Measurements from ENCODE around the gene MYH4. TPM values are rescaled to one million over a fixed set of nuclear protein-coding genes. Genes with fewer than 3 reads are reported as not detected.

The MYH4 gene
- total and polyA plus RNA-seq, 7 experiments from 2014 or later: not detected

DNA sequence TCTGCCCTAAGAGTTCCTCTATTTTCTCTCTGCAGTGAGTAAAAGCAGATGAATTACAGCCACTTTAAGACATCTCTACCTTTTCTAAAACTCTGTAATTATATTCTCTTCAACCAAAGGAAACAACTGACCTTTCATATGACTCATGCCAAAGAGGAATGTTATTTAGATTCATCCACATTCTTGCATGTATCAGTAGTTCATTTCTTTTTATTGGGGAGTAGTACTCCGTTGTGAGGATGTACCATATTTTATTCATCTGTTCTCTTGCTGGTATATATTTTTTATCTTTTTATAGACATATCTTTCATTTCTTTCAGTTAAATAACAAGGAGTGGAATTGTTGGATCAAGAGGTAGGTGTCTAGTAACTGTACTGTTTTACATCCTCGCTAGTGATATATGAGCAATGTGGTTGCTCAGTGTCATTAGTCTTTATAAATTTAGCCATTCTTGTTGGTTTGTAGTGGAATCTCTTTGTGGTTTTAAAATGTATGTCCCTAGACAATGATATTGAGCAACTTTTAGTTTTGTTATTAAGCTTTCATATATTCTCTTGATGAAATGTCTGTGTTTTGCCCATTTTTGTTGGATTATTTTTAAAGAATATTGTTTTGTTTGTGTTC is 39.8 kb downstream of the MYH4 start:
- ATAC-seq: no peak
- Histone ChIP-seq H3K27ac (ENCODE audit: low read depth, low read length) (no peak overlapping the region), H3K4me3 (ENCODE audit: low read length) (no peak overlapping the region), H3K27me3 (ENCODE audit: control insufficient read depth in 2 of 2, insufficient read depth in 2 of 2, low read length in 2 of 2) (no peaks in the 10 kb centered on the region), H3K9me3 (ENCODE audit: control insufficient read depth in 2 of 3, low read length in 3 of 3) (no peaks in the 10 kb centered on the region), H3K36me3 (ENCODE audit: control insufficient read depth in 2 of 3, insufficient read depth in 3 of 3, low read length in 3 of 3) (no peaks in the 10 kb centered on the region), H3K4me1 (ENCODE audit: control insufficient read depth in 2 of 2, insufficient read depth in 2 of 2, low read length in 2 of 2) (no peaks in the 10 kb centered on the region)
- Mint-ChIP-seq H3K27ac (no peak overlapping the region), H3K9me3 (peaks cover 0 to 18% (median 1%) of the 10 kb centered on the region in 11 donors), H3K36me3 (no peaks in the 10 kb centered on the region), H3K4me1 (no peaks in the 10 kb centered on the region), H3K27me3 (peaks cover 0 to 27% (median 15%) of the 10 kb centered on the region in 5 donors), H3K4me3 (no peak overlapping the region)
- intact Hi-C loops (cut with micrococcal nuclease): no loop called here
- POLR2A ChIA-PET: no interaction called here
- CTCF ChIA-PET: no interaction called here
- DNase-seq: no peak

DNA sequence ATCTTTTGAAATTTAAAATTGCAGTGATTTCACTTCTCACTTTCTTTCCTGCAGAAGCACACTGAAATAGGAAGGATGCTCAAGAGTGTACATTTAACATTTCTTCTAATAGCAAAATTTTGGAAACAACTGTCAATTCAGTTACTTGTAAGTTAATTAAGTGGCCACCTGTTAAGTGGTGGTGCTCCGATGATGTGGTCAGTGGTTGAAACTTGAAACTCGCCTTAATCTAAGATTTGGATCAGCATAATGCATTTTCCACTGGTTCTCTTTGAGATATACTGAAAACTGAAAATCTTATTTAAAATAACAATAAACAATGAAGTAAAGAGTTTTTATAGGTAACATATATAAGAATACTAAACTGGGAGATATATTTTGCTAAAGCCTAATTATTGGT is 40.6 kb downstream of the MYH4 start:
- DNase-seq (no peak), ATAC-seq (no peak)
- no peaks in the 10 kb centered on the region for H3K4me1 Mint-ChIP-seq
- H3K4me3 ChIP-seq (ENCODE audit: low read length): no peak overlapping the region
- no peaks in the 10 kb centered on the region for H3K36me3 Mint-ChIP-seq
- H3K36me3 ChIP-seq (ENCODE audit: control insufficient read depth in 2 of 3, insufficient read depth in 3 of 3, low read length in 3 of 3): no peaks in the 10 kb centered on the region
- no peaks in the 10 kb centered on the region for H3K27me3 ChIP-seq (ENCODE audit: control insufficient read depth in 2 of 2, insufficient read depth in 2 of 2, low read length in 2 of 2)
- H3K27me3 Mint-ChIP-seq: peaks cover 0 to 23% (median 15%) of the 10 kb centered on the region in 5 donors
- H3K9me3 Mint-ChIP-seq: peaks cover 0 to 17% (median 1%) of the 10 kb centered on the region in 11 donors
- H3K27ac ChIP-seq (ENCODE audit: low read depth, low read length): no peak overlapping the region
- H3K9me3 ChIP-seq (ENCODE audit: control insufficient read depth in 2 of 3, low read length in 3 of 3): no peaks in the 10 kb centered on the region
- intact Hi-C loops (cut with micrococcal nuclease): no loop called here
- no peak overlapping the region for H3K27ac Mint-ChIP-seq
- H3K4me3 Mint-ChIP-seq: no peak overlapping the region
- POLR2A ChIA-PET: no interaction called here
- CTCF ChIA-PET: no interaction called here
- no peaks in the 10 kb centered on the region for H3K4me1 ChIP-seq (ENCODE audit: control insufficient read depth in 2 of 2, insufficient read depth in 2 of 2, low read length in 2 of 2)

DNA sequence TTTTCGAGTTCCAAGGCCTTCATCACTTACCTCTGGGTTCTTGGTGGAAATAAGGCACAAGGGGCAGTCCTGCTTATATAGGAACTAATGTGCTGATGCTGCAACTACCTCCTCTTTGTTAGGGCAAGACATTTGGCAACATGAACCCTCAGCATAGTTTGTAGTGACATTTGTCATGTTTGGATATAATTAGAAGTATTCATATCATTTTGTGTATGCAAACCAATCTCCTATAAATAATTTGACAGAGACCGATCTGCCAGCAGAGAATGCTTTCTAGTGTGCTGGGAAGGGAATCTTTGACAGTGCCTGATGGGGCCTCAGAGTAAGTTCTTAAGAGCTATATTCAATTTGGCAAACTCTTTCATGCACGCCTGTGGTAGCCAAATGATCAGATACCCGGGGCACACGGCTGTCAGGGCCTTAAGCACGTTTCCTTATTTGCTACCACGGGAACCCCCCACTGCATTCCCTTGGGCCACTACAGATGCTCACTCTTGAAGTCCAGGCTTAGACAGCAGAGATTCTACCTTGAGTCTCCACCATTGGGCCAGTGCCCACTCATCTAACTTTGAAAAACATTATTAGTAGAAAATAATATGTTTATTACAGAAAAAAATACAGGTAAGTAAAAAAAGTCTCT is 47.3 kb downstream of the MYH4 start, which contains the start of gene MYH8:
TSS of gene MYH8 (minus strand) at position 51 of the 643 bp plus-strand sequence. CDS start 1,723 bp downstream, outside the sequence.
- ChIA-PET CTCF (no interaction called here), POLR2A (no interaction called here)
- H3K4me3 Mint-ChIP-seq: no peak within 1 kb of the TSS
- no peaks in the 10 kb centered on the region for H3K36me3 ChIP-seq (ENCODE audit: control insufficient read depth in 2 of 3, insufficient read depth in 3 of 3, low read length in 3 of 3)
- no peaks in the 10 kb centered on the region for H3K4me1 ChIP-seq (ENCODE audit: control insufficient read depth in 2 of 2, insufficient read depth in 2 of 2, low read length in 2 of 2)
- H3K4me3 ChIP-seq (ENCODE audit: low read length): no peak within 1 kb of the TSS
- peaks cover 0 to 1% (median 0%) of the 10 kb centered on the region in 7 donors for H3K4me1 Mint-ChIP-seq
- H3K9me3 ChIP-seq (ENCODE audit: control insufficient read depth in 2 of 3, low read length in 3 of 3): no peaks in the 10 kb centered on the region
- ATAC-seq (no peak), DNase-seq (no peak)
- H3K36me3 Mint-ChIP-seq: no peaks in the 10 kb centered on the region
- H3K27ac Mint-ChIP-seq: no peak within 1 kb of the TSS
- no peaks in the 10 kb centered on the region for H3K27me3 ChIP-seq (ENCODE audit: control insufficient read depth in 2 of 2, insufficient read depth in 2 of 2, low read length in 2 of 2)
- no peak within 1 kb of the TSS for H3K27ac ChIP-seq (ENCODE audit: low read depth, low read length)
- H3K27me3 Mint-ChIP-seq: peaks cover 0 to 7% (median 0%) of the 10 kb centered on the region in 5 donors
- intact Hi-C loops (cut with micrococcal nuclease): no loop called here
- H3K9me3 Mint-ChIP-seq: peaks cover 0 to 5% (median 0%) of the 10 kb centered on the region in 11 donors

DNA sequence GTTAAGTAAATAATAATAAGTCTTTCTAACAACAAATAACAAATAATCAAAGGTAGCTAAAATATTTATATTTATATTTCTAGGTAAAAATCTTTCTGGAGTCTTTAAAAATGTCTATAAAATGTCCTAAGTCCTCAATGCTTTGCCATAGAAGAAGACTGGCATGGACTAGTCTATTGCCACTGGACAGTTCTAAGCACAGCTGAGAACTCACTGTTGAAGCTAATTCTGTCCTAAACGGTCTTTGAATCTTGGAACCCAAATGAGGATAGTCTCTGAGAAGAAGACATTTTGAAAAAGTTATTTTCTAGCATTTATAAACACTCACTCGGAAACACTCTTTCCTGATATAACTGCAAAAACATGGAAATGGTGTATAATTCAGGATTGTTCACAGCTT is 48.1 kb downstream of the MYH4 start:
- no peak overlapping the region for H3K4me3 Mint-ChIP-seq
- intact Hi-C loops (cut with micrococcal nuclease): no loop called here
- no peaks in the 10 kb centered on the region for H3K9me3 ChIP-seq (ENCODE audit: control insufficient read depth in 2 of 3, low read length in 3 of 3)
- DNase-seq: no peak
- H3K9me3 Mint-ChIP-seq: peaks cover 0 to 5% (median 0%) of the 10 kb centered on the region in 11 donors
- H3K27ac ChIP-seq (ENCODE audit: low read depth, low read length): no peak overlapping the region
- no peaks in the 10 kb centered on the region for H3K27me3 ChIP-seq (ENCODE audit: control insufficient read depth in 2 of 2, insufficient read depth in 2 of 2, low read length in 2 of 2)
- no peaks in the 10 kb centered on the region for H3K4me1 ChIP-seq (ENCODE audit: control insufficient read depth in 2 of 2, insufficient read depth in 2 of 2, low read length in 2 of 2)
- H3K36me3 ChIP-seq (ENCODE audit: control insufficient read depth in 2 of 3, insufficient read depth in 3 of 3, low read length in 3 of 3): no peaks in the 10 kb centered on the region
- H3K27me3 Mint-ChIP-seq: peaks cover 0 to 2% (median 0%) of the 10 kb centered on the region in 5 donors
- H3K27ac Mint-ChIP-seq: no peak overlapping the region
- CTCF ChIA-PET: no interaction called here
- H3K36me3 Mint-ChIP-seq: no peaks in the 10 kb centered on the region
- POLR2A ChIA-PET: no interaction called here
- H3K4me1 Mint-ChIP-seq: peaks cover 0 to 1% (median 0%) of the 10 kb centered on the region in 7 donors
- no peak overlapping the region for H3K4me3 ChIP-seq (ENCODE audit: low read length)
- ATAC-seq: no peak

DNA sequence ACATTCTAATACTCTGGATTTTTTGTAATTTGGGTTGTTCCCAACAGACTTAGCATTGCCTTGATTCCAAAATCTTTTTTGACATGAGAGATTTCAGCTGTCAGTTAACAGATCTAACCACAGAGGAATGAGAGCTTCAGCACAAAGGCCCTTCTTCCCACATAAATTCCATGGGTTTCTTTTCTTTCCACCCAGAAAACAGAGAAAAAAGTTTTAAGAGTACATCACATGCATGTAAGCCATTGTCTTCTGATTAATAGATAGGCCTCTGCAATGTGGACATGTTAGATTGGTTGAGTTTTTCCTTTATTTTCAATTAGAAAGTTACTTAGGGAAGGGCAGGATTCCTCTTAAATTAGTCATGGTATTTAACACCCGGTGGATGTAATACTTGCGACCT is 48.5 kb downstream of the MYH4 start:
- Mint-ChIP-seq H3K4me1 (peaks cover 0 to 1% (median 0%) of the 10 kb centered on the region in 7 donors), H3K36me3 (no peaks in the 10 kb centered on the region), H3K27ac (no peak overlapping the region), H3K4me3 (no peak overlapping the region), H3K27me3 (peaks cover 0 to 6% (median 0%) of the 10 kb centered on the region in 5 donors), H3K9me3 (peaks cover 0 to 5% (median 2%) of the 10 kb centered on the region in 11 donors)
- Histone ChIP-seq H3K27ac (ENCODE audit: low read depth, low read length) (no peak overlapping the region), H3K9me3 (ENCODE audit: control insufficient read depth in 2 of 3, low read length in 3 of 3) (no peaks in the 10 kb centered on the region), H3K4me3 (ENCODE audit: low read length) (no peak overlapping the region), H3K4me1 (ENCODE audit: control insufficient read depth in 2 of 2, insufficient read depth in 2 of 2, low read length in 2 of 2) (no peaks in the 10 kb centered on the region), H3K27me3 (ENCODE audit: control insufficient read depth in 2 of 2, insufficient read depth in 2 of 2, low read length in 2 of 2) (no peaks in the 10 kb centered on the region), H3K36me3 (ENCODE audit: control insufficient read depth in 2 of 3, insufficient read depth in 3 of 3, low read length in 3 of 3) (no peaks in the 10 kb centered on the region)
- DNase-seq (no peak), ATAC-seq (no peak)
- ChIA-PET POLR2A (no interaction called here), CTCF (no interaction called here)
- intact Hi-C loops (cut with micrococcal nuclease): no loop called here

DNA sequence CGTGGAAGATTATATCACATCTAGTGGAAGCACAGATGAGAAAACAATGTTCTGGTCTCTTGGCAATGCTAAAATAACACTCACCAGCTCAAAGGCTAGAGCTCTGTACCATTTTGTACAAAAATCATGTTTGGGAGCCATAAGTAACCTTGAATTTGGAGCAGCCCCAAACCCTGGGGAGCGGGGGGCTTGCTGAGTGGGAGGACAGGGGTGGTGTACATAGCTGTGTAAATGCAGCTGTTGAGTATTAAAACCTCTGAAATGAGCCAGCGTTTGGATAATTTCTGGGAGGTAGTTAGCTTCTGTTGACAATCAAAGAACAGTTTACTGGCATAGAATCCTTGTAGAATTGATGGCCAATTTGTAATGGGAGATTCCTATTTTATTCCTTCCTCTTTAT is 51.9 kb downstream of the MYH4 start:
- POLR2A ChIA-PET: no interaction called here
- Histone ChIP-seq H3K27me3 (ENCODE audit: control insufficient read depth in 2 of 2, insufficient read depth in 2 of 2, low read length in 2 of 2) (no peaks in the 10 kb centered on the region), H3K36me3 (ENCODE audit: control insufficient read depth in 2 of 3, insufficient read depth in 3 of 3, low read length in 3 of 3) (no peaks in the 10 kb centered on the region), H3K4me1 (ENCODE audit: control insufficient read depth in 2 of 2, insufficient read depth in 2 of 2, low read length in 2 of 2) (no peaks in the 10 kb centered on the region), H3K9me3 (ENCODE audit: control insufficient read depth in 2 of 3, low read length in 3 of 3) (no peaks in the 10 kb centered on the region), H3K4me3 (ENCODE audit: low read length) (no peak overlapping the region), H3K27ac (ENCODE audit: low read depth, low read length) (no peak overlapping the region)
- DNase-seq: no peak
- Mint-ChIP-seq H3K9me3 (peaks cover 0 to 5% (median 2%) of the 10 kb centered on the region in 11 donors), H3K27me3 (peaks cover 0 to 13% (median 0%) of the 10 kb centered on the region in 5 donors), H3K36me3 (no peaks in the 10 kb centered on the region), H3K4me1 (peaks cover 0 to 1% (median 0%) of the 10 kb centered on the region in 7 donors), H3K27ac (no peak overlapping the region), H3K4me3 (no peak overlapping the region)
- intact Hi-C loops (cut with micrococcal nuclease): no loop called here
- ATAC-seq: no peak
- CTCF ChIA-PET: no interaction called here

DNA sequence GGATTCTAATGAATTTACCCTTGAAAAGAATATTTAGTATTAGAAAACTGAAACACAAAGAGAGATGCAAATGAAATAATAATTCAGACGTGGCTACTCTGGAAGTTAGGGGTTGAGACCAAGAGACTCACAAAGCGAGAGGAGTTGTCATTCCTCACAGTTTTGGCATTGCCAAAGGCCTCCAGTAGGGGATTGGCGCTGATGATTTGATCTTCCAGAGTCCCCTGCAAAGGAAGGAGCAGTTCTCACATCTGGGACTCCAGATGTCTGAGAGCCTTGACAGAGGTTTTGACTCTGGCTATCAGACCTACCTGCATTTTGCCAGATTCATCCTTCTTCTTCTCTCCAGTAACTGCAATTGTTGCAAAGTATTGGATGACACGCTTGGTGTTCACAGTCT is 54.2 kb downstream of the MYH4 start:
- ATAC-seq: no peak
- H3K4me3 Mint-ChIP-seq: no peak overlapping the region
- intact Hi-C loops (cut with micrococcal nuclease): no loop called here
- no peaks in the 10 kb centered on the region for H3K27me3 ChIP-seq (ENCODE audit: control insufficient read depth in 2 of 2, insufficient read depth in 2 of 2, low read length in 2 of 2)
- H3K27me3 Mint-ChIP-seq: peaks cover 0 to 13% (median 0%) of the 10 kb centered on the region in 5 donors
- H3K36me3 Mint-ChIP-seq: no peaks in the 10 kb centered on the region
- no peak for DNase-seq
- ChIA-PET CTCF (interaction anchor here (0.6 kb wide), 1 partner anchor 629 kb away, joined by 3 read pairs; no protein-coding TSS in a partner anchor), POLR2A (no interaction called here)
- no peaks in the 10 kb centered on the region for H3K4me1 ChIP-seq (ENCODE audit: control insufficient read depth in 2 of 2, insufficient read depth in 2 of 2, low read length in 2 of 2)
- H3K4me3 ChIP-seq (ENCODE audit: low read length): no peak overlapping the region
- H3K9me3 Mint-ChIP-seq: peaks cover 0 to 5% (median 2%) of the 10 kb centered on the region in 11 donors
- H3K36me3 ChIP-seq (ENCODE audit: control insufficient read depth in 2 of 3, insufficient read depth in 3 of 3, low read length in 3 of 3): no peaks in the 10 kb centered on the region
- no peaks in the 10 kb centered on the region for H3K9me3 ChIP-seq (ENCODE audit: control insufficient read depth in 2 of 3, low read length in 3 of 3)
- no peak overlapping the region for H3K27ac Mint-ChIP-seq
- peaks cover 0 to 1% (median 0%) of the 10 kb centered on the region in 7 donors for H3K4me1 Mint-ChIP-seq
- H3K27ac ChIP-seq (ENCODE audit: low read depth, low read length): no peak overlapping the region

All from naive thymus-derived CD4-positive, alpha-beta T cell (primary cell).